ENCODE measurements around the gene ADGRG4.
"Not testable (repeated sequence)": the region's sequence is repeated elsewhere in the genome, so short reads cannot be mapped to it uniquely, and the experiment has no call there.

ADGRG4 gene, protein sequence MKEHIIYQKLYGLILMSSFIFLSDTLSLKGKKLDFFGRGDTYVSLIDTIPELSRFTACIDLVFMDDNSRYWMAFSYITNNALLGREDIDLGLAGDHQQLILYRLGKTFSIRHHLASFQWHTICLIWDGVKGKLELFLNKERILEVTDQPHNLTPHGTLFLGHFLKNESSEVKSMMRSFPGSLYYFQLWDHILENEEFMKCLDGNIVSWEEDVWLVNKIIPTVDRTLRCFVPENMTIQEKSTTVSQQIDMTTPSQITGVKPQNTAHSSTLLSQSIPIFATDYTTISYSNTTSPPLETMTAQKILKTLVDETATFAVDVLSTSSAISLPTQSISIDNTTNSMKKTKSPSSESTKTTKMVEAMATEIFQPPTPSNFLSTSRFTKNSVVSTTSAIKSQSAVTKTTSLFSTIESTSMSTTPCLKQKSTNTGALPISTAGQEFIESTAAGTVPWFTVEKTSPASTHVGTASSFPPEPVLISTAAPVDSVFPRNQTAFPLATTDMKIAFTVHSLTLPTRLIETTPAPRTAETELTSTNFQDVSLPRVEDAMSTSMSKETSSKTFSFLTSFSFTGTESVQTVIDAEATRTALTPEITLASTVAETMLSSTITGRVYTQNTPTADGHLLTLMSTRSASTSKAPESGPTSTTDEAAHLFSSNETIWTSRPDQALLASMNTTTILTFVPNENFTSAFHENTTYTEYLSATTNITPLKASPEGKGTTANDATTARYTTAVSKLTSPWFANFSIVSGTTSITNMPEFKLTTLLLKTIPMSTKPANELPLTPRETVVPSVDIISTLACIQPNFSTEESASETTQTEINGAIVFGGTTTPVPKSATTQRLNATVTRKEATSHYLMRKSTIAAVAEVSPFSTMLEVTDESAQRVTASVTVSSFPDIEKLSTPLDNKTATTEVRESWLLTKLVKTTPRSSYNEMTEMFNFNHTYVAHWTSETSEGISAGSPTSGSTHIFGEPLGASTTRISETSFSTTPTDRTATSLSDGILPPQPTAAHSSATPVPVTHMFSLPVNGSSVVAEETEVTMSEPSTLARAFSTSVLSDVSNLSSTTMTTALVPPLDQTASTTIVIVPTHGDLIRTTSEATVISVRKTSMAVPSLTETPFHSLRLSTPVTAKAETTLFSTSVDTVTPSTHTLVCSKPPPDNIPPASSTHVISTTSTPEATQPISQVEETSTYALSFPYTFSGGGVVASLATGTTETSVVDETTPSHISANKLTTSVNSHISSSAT (N-terminal part only)
- 0 reads per million in 2 donors for total RNA-seq

DNA sequence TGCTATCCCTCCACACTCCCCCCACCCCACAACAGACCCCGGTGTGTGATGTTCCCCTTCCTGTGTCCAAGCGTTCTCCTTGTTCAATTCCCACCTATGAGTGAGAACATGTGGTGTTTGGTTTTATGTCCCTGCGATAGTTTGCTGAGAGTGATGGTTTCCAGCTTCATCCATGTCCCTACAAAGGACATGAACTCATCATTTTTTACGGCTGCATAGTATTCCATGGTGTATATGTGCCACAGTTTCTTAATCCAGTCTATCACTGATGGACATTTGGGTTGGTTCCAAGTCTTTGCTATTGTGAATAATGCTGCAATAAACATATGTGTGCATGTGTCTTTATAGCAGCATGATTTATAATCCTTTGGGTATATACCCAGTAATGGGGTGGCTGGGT, at the start of gene ADGRG4:
TSS of gene ADGRG4 (plus strand) at position 243 of the 400 bp plus-strand sequence. CDS start 7,815 bp downstream, outside the sequence.
- not testable (repeated sequence) for DNase-seq

DNA sequence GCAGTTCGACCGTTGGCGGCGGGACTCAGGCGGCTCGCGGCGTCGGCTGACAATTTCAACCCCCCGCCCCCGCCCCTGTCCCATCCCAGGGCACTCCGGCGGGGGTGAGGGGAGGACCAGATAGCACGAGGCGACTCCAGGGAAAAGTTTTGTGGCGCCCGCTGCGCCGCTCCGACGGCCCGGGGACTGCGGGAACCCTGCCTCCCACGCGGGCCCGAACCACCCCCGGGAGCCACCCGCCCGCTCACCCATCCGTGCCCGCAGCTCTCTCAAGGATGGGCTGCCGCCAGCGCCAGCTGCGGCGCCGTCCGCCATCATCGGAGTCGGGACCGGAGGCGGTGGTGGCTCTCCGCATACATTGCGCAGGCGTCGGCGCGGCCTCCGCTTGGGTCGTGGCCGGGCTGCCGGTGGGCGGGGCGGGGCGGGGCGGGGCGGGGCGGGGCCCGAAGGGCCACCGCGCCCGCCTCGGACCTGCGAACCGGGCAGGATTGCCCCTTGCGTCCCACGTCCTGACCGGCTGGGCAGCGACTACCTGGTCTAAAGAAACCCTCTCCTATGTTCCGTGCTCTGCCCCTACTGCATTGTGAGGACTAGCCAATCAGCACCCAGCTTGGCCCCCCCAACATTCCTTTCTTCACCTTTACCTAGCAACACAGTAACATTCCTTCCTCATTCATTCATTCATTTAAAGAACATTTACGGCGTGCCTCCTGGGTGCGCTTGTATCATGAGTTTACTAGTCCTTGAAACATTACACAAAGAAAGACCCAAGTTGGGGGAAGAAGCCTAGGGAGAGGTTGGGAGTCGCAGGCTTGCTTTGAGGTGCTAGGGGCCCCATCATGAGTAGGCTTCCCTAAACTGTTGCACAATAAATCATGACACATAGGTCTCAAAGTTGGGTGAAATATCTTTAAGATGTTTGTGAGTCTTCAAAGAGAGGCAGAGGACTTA, 49.4 kb upstream of the ADGRG4 start, which contains the start of gene MAP7D3:
TSS of gene MAP7D3 (minus strand) at position 360 of the 951 bp plus-strand sequence. CDS start at position 318, 42 bp downstream.
- peak; percentile 50 for DNase-seq

- no peak for DNase-seq
Measured at GRCh38 chrX:136255541-136255940, 45.2 kb upstream of the ADGRG4 start.

DNA sequence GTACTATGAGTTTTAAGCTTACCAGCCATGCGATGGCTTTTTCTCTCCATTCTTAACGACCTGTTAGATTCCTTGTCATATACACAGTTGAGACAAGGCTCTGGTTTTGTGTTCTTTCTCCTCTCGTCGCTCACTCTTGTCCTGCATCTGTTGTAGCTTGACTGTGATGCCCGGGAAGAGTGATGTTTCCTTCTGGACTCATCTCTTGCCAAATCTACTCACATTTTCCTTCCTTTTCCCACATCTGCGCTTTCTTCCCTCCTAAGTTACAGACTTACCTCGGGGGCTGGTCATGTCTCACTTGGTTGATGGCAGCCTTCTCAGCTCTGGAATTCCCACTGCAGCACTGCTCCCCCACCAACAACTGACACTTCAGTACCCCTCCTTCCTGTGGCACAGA, 44.7 kb upstream of the ADGRG4 start:
- no peak for DNase-seq

DNA sequence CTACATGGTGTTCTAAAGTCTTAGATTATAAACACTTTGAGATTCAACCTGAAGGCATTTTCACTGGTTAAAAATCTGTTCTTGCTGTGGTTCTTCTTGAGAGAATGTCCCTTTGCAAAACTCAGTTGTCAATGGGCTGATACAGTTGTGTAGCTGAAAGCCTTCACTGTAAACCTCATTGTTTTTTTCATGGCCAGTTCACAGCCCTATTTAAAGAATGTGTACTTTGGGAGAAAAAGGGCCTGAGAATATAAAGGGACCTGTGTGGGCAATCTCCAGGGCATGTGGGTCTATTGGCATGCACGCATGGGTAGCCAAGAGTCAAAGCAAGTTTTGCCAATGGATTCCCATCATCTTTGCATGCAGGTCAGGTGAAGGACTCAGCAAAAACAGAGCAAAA, 41.8 kb upstream of the ADGRG4 start:
- no peak for DNase-seq

- DNase-seq: no peak
Measured at GRCh38 chrX:136259543-136259942, 41.2 kb upstream of the ADGRG4 start.

DNA sequence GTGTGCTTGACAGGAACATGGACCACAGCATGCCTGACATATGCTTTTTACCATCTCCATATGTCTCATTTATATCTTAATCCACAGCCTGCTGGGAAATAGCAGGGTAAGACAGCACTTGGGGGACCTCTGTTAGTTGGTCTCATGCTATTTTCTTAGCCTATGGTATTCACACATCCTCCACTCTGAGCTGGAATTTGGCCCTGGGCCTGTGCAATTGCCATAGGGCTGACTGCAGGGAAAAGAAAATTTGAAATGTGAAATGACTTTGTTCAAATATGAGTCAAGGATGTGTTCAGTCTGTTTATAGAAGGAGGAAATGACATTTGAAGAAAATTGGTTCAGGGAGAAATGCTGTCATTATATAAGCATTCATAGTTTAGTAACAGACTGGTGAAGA, 40.0 kb upstream of the ADGRG4 start:
- no peak for DNase-seq

DNA sequence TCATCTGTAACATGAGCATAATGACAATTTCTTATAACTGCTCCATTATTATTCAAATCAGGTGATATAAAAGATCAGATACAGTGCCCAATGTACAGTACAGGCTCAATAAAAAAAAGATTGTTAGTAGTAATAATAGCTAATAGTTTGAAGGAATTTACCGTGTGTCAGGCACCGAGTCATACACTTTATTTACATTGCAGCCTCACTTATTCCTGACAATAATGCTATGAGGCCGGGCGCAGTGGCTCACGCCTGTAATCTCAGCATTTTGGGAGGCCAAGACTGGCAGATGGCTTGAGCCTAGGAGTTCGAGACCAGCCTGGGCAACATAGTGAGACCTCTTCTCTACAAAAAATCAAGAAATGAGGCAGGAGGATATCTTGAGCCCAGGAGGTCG, 39.4 kb upstream of the ADGRG4 start:
- no peak for DNase-seq

DNA sequence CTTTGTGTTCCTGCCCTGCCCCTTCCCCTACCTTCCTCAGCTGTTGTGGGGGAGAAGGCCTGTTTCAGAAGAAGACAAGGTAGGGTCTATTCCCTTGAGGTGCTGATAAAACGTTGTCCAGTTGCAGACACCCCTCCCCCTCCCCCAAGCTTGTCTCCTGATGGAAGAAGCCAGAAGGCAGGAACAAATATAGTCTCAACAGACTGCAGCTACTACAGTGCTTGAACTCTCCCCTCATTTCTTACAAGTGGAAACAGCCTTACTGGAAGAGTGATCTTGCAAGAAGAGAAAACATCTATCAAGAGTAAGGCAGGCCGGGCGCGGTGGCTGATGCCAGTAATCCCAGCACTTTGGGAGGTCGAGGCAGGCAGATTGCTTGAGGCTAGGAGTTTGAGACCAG, 38.5 kb upstream of the ADGRG4 start:
- no peak for DNase-seq

DNA sequence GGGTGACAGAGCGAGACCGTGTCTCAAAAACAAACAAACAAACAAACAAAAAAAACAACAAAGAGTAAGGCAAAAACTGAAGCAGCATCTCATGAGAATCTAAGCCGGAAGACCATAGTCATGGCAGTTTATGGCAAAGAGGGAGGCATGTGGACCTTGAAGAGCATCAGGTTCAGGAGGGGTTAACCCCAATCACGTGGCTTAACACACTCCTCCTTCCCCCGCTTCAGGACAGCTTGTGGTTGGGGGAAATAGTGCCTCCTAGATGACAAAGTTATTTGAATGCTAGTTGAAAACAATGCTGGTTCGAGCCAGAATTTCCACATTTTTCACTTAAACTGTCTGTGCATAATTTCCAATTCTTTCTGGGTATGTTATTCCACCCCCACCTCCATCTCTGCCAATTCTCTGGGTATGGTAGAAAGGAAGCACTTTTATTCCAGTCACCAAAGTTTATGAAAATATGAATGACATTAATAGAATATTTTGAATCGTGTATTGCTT, 37.9 kb upstream of the ADGRG4 start:
- DNase-seq: no peak

GRCh38 chrX:136266828-136267227, 33.9 kb upstream of the ADGRG4 start:
- no peak for DNase-seq

DNA sequence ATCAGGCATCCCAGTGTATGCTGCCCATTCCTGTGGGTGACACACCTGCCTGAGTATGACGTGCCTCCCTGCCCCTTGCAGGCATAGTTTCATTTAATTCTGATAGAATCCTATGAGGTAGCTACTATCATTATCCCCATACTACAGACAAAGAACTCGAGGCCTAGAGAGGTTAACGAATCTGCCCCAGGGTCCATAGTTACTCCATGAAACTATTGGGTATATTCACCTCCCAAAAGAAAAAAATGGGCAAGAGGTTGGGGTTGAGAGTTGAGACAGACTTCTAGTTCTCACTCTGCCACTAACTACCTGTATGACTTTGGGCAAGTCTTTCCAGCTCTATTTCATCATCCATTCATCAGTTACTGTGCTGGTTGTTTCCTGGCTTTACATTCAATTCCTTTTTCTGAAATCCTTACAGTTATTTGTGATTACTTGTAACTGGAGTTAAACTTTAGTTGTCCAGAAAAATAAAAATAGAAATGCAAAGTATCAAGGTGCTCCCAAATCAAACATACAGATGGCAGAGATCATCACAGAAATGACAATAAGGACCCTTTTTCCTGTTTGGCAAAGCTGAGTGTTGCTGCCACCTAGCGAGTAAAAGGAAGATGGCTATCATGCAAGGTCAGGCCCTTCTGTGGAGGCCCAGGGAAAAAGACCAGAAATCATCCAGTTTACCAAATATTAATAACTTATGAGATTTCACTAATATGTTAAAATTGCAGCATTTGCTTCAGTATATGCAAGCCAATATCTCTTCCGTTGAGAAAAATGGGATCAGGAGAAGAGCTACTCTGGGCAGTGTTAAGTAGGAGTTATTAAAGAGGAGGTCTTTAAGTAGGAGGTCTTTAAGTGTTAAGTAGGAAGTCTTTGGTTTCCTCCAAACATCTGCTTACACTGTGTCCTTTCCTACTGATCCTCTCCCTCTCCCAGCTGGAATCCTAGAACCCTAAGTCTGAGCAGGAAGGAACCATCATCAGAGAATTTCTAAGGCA, 32.4 kb upstream of the ADGRG4 start:
- DNase-seq: no peak

- no peak for DNase-seq
Measured at GRCh38 chrX:136269921-136270320, 30.8 kb upstream of the ADGRG4 start.

DNA sequence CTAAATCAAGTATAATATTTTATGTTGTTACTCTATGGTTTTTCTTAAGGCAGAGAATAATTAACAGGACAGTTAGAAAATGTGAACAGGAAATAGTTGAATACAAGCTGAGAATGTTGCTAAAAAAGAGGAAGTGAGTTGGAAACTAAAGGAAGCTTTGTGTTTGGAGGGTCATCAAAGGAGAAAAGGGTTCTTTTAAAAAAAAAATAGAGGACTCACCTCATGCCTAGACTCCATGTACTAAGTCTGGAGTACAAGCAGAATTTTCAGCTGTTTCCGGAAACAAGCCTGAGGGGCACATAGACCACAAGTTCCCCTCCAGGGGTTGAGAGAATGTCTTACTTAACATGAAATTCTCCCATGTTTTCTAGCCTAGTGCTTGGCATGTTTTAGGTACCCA, 29.5 kb upstream of the ADGRG4 start:
- no peak for DNase-seq

GRCh38 chrX:136272325-136272724, 28.4 kb upstream of the ADGRG4 start:
- no peak for DNase-seq

- DNase-seq: no peak
Measured at GRCh38 chrX:136273986-136274385, 26.8 kb upstream of the ADGRG4 start.

- no peak for DNase-seq
Measured at GRCh38 chrX:136275553-136275952, 25.2 kb upstream of the ADGRG4 start.

DNA sequence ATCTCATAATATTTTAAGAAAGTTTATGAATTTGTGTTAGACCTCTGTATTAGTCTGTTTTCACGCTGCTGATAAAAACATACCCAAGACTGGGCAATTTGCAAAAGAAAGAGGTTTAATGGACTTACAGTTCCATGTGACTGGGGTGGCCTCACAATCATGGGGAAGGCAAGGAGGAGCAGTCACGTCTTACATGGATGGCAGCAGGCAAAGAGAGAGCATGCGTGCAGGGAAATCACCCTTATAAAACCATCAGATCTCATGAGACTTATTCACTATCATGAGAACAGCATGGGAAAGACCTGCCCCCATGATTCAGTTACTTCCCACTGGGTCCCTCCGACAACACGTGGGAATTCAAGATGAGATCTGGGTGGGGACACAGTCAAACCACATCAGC, 14.4 kb upstream of the ADGRG4 start:
- DNase-seq: not testable (repeated sequence)

DNA sequence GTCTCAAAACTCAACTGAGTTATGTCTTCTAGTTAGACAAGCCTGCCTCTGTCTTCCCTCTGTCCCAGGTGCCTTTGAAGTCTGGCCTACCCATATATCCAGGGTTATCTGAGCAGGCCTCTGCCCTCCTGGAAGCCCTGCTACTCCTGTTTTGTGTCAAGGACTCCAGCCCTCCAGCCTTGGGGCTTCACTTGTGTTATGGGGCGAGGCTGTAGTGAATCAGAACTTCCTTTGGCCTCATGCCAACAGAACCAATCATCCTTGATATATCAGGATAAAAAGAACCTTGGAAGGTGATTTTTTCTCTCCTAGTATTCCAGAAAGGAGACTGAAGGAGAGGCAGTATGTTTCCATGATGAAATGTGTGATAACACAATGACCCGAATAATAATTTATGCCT, 8.9 kb upstream of the ADGRG4 start:
- DNase-seq: no peak

DNA sequence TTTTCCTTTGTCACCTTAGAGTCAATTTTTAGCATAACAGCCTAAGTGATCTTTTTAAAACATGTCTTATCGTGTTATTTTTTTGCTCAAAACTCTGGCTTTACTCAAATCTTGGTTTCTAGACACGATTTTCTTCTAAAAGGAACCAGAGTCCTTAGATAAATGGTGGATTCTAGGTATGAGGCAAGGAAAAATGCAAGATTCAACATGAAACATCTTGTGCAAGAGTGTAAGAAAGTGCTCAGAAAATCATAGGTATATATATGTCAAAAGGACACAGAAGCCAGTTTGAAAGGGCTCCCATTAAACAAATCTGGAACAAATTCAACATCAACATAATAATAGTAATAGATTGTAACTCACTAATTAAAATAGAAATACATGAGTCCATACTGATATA, 8.1 kb upstream of the ADGRG4 start:
- no peak for DNase-seq
